Suprapubic skin (tissue), 4 donors: ENCODE data around the gene MAPK12. TPM values are rescaled to one million over a fixed set of nuclear protein-coding genes. Genes with fewer than 3 reads are reported as not detected.

ENCODE experiments used
- DNase-seq, 2 donors: peaks; one replicate each; pipeline ENCODE4 v3.0.0-alpha.2; 2019; ENCODE audit warnings: low spot score in 2 of 2
- H3K27ac ChIP-seq: fragments of 200-600 bp; sonication (generic); one replicate; pipeline ENCODE4 v1.5.1; 2019
- H3K27me3 ChIP-seq: fragments of 200-600 bp; sonication (generic); one replicate; pipeline ENCODE4 v1.5.1; 2019
- H3K36me3 ChIP-seq: fragments of 200-600 bp; sonication (generic); one replicate; pipeline ENCODE4 v1.5.1; 2019
- H3K4me1 ChIP-seq: fragments of 200-600 bp; sonication (generic); one replicate; pipeline ENCODE4 v1.5.1; 2019
- H3K4me3 ChIP-seq: fragments of 200-600 bp; sonication (generic); one replicate; pipeline ENCODE4 v1.5.1; 2019; ENCODE audit warnings: mild to moderate bottlenecking
- H3K9me3 ChIP-seq: fragments of 200-600 bp; sonication (generic); one replicate; pipeline ENCODE4 v1.5.1; 2019
- CTCF ChIP-seq, 2 donors: fragments of 200-600 bp in 1 of 2; fragments of 450-650 bp in 1 of 2; sonication (generic) in 1 of 2; IDR thresholded peaks; one replicate each; pipeline ENCODE4 v1.5.1; 2016 to 2019; ENCODE audit warnings: antibody characterized with exemption in 2 of 2, mild to moderate bottlenecking in 1 of 2, moderate library complexity in 1 of 2
- EP300 ChIP-seq: sonication (generic); formaldehyde crosslinking; IDR thresholded peaks from one replicate; pipeline ENCODE4 v1.6.1; 2017; ENCODE audit warnings: antibody characterized with exemption
- POLR2A ChIP-seq, 2 donors: fragments of 450-650 bp; IDR thresholded peaks; one replicate each; pipeline ENCODE4 v1.6.1; 2017; ENCODE audit warnings: antibody characterized with exemption in 2 of 2, mild to moderate bottlenecking in 2 of 2, moderate library complexity in 2 of 2
- POLR2AphosphoS5 ChIP-seq, 3 donors: sonication (generic); formaldehyde crosslinking; IDR thresholded peaks; one replicate each; pipeline ENCODE4 v1.6.1; 2017; ENCODE audit warnings: antibody characterized with exemption in 3 of 3
- WGBS: methylation state at CpG from one replicate; pipeline ENCODE4 v1.1.5; 2018; 5-methylcytosine and 5-hydroxymethylcytosine counted together
- total RNA-seq, 4 donors: library from RNA; depleted of rRNA; stranded (reverse); fragments of >200 nt; gene quantifications; one replicate each; pipeline ENCODE4 v1.1.0, GENCODE V29; 2016

MAPK12 gene
- total RNA-seq, 4 donors from 2014 or later, result 1.3 to 5.7 (median 3.3) TPM

- Histone ChIP-seq H3K4me3 (peak within 1 kb of the TSS; percentile 63), H3K4me1 (peaks cover 63% of the 10 kb centered on the region), H3K27me3 (peaks cover 12% of the 10 kb centered on the region), H3K27ac (peak within 1 kb of the TSS; percentile 29), H3K36me3 (peaks cover 4% of the 10 kb centered on the region), H3K9me3 (no peaks in the 10 kb centered on the region)
- DNase-seq, result no peak
- TF ChIP-seq CTCF (IDR thresholded peaks at IDR 0.05), result no peak
- TF ChIP-seq POLR2AphosphoS5 (IDR thresholded peaks at IDR 0.05), result no peak
- no peak for TF ChIP-seq POLR2A (IDR thresholded peaks at IDR 0.05)
- no peak for TF ChIP-seq EP300
- 0% methylated on average over 2 of the region's 92 CpGs for WGBS
Measured at GRCh38 chr22:50269970-50270665, 8.6 kb upstream of the MAPK12 start, which contains the start of gene MAPK11. Gene MAPK11 (minus strand): TSS chr22:50270380. CDS start chr22:50270292, 88 bp downstream.

- TF ChIP-seq EP300 (no peak), POLR2A (IDR thresholded peaks at IDR 0.05) (no peak), CTCF (IDR thresholded peaks at IDR 0.05) (no peak), POLR2AphosphoS5 (IDR thresholded peaks at IDR 0.05) (no peak)
- Histone ChIP-seq H3K4me3 (peak overlapping the region; percentile 63), H3K9me3 (no peaks in the 10 kb centered on the region), H3K27me3 (peaks cover 12% of the 10 kb centered on the region), H3K36me3 (no peaks in the 10 kb centered on the region), H3K27ac (no peak overlapping the region), H3K4me1 (peaks cover 59% of the 10 kb centered on the region)
- no peak for DNase-seq
- 12% methylated on average over 9 of the region's 18 CpGs for WGBS
Measured at GRCh38 chr22:50269573-50269969, 8.1 kb upstream of the MAPK12 start.

GRCh38 chr22:50268655-50269113 is 7.2 kb upstream of the MAPK12 start:
- H3K4me1 ChIP-seq, result peaks cover 55% of the 10 kb centered on the region
- WGBS, result no CpG with 5 or more reads among the region's 9 CpGs
- peaks cover 12% of the 10 kb centered on the region for H3K27me3 ChIP-seq
- no peak for DNase-seq
- TF ChIP-seq POLR2A (IDR thresholded peaks at IDR 0.05) (no peak), CTCF (IDR thresholded peaks at IDR 0.05) (no peak), EP300 (no peak), POLR2AphosphoS5 (IDR thresholded peaks at IDR 0.05) (no peak)
- H3K36me3 ChIP-seq, result no peaks in the 10 kb centered on the region
- no peak overlapping the region for H3K4me3 ChIP-seq
- H3K27ac ChIP-seq, result no peak overlapping the region
- no peaks in the 10 kb centered on the region for H3K9me3 ChIP-seq

- WGBS, result 31% methylated on average over 17 of the region's 75 CpGs
- H3K4me1 ChIP-seq, result peaks cover 57% of the 10 kb centered on the region
- DNase-seq, result no peak
Measured at GRCh38 chr22:50267591-50268390, 6.3 kb upstream of the MAPK12 start.

More at GRCh38 chr22:50267591-50268390, 6.3 kb upstream of the MAPK12 start:
- Histone ChIP-seq H3K36me3 (no peaks in the 10 kb centered on the region), H3K9me3 (no peaks in the 10 kb centered on the region), H3K27ac (no peak overlapping the region), H3K4me3 (peak overlapping the region; percentile 39), H3K27me3 (peaks cover 16% of the 10 kb centered on the region)
- TF ChIP-seq POLR2A (IDR thresholded peaks at IDR 0.05), result no peak
- peak in 1 of 2 donors; percentile 41 for TF ChIP-seq CTCF (IDR thresholded peaks at IDR 0.05)
- no peak for TF ChIP-seq EP300
- no peak for TF ChIP-seq POLR2AphosphoS5 (IDR thresholded peaks at IDR 0.05)
